Liver (tissue), 9 donors: ENCODE measurements around the gene C1GALT1C1L. TPM values are rescaled to one million over a fixed set of nuclear protein-coding genes. Genes with fewer than 3 reads are reported as not detected.

Experiments
- DNase-seq: peaks from one replicate; pipeline ENCODE4 v3.0.0-alpha.2; 2017; ENCODE audit warnings: low spot score
- H3K27ac ChIP-seq, 2 donors: one replicate each; pipeline ENCODE4 v1.7.0; 2013; ENCODE audit warnings: inconsistent platforms in 2 of 2, low read length in 2 of 2, control low read depth in 1 of 2, low read depth in 1 of 2, mild to moderate bottlenecking in 1 of 2
- H3K27me3 ChIP-seq, 4 donors: one replicate each; pipeline versions ENCODE4 v1.6.1 to v1.7.0; 2013; ENCODE audit warnings: low read length in 3 of 4, inconsistent platforms in 1 of 4, mild to moderate bottlenecking in 1 of 4, moderate library complexity in 1 of 4; ENCODE audit not compliant: control insufficient read depth in 4 of 4, insufficient read depth in 4 of 4
- H3K36me3 ChIP-seq, 4 donors: one replicate each; pipeline versions ENCODE4 v1.6.1 to v1.7.0; 2013; ENCODE audit warnings: low read length in 3 of 4, mild to moderate bottlenecking in 3 of 4, low read depth in 1 of 4, moderate library complexity in 1 of 4; ENCODE audit not compliant: control insufficient read depth in 4 of 4, insufficient read depth in 3 of 4
- H3K4me1 ChIP-seq, 4 donors: one replicate each; pipeline versions ENCODE4 v1.6.1 to v1.7.0; 2013; ENCODE audit warnings: low read length in 3 of 4, mild to moderate bottlenecking in 3 of 4, moderate library complexity in 1 of 4; ENCODE audit not compliant: control insufficient read depth in 4 of 4, insufficient read depth in 4 of 4
- H3K4me3 ChIP-seq, 3 donors: one replicate each; pipeline versions ENCODE4 v1.6.1 to v1.7.0; 2013; ENCODE audit warnings: low read length in 3 of 3, control low read depth in 1 of 3, low read depth in 1 of 3, mild to moderate bottlenecking in 1 of 3
- H3K9ac ChIP-seq, 2 donors: one replicate each; pipeline ENCODE4 v1.7.0; 2013; ENCODE audit warnings: low read length in 2 of 2, mild to moderate bottlenecking in 2 of 2, moderate library complexity in 2 of 2, control low read depth in 1 of 2, low read depth in 1 of 2
- H3K9me3 ChIP-seq, 4 donors: one replicate each; pipeline versions ENCODE4 v1.6.1 to v1.7.0; 2013; ENCODE audit warnings: low read length in 3 of 4; ENCODE audit not compliant: control insufficient read depth in 4 of 4
- FOXA1 ChIP-seq: IDR thresholded peaks from 2 replicates; pipeline ENCODE4 v1.6.1; 2016; ENCODE audit warnings: antibody characterized with exemption
- FOXA2 ChIP-seq: IDR thresholded peaks from 2 replicates; pipeline ENCODE4 v1.6.1; 2016; ENCODE audit warnings: antibody characterized with exemption
- GABPA ChIP-seq, 2 donors: IDR thresholded peaks in 1 of 2; conservative IDR thresholded peaks in 1 of 2; 2 replicates each; pipeline ENCODE4 v1.6.1; 2016; ENCODE audit warnings: antibody characterized with exemption in 2 of 2, mild to moderate bottlenecking in 1 of 2, moderate library complexity in 1 of 2
- HNF4A ChIP-seq, 2 donors: conservative IDR thresholded peaks; 2 replicates each; pipeline ENCODE4 v1.6.1; 2016; ENCODE audit warnings: antibody characterized with exemption in 2 of 2, mild to moderate bottlenecking in 2 of 2
- HNF4G ChIP-seq: IDR thresholded peaks from 2 replicates; pipeline ENCODE4 v1.6.1; 2016; ENCODE audit warnings: antibody characterized with exemption
- JUND ChIP-seq, 2 donors: IDR thresholded peaks; 2 replicates each; pipeline ENCODE4 v1.6.1; 2016; ENCODE audit warnings: antibody characterized with exemption in 2 of 2
- NR2F2 ChIP-seq: IDR thresholded peaks from 2 replicates; pipeline ENCODE4 v1.6.1; 2016; ENCODE audit warnings: antibody characterized with exemption
- RXRA ChIP-seq, 2 donors: IDR thresholded peaks; 2 replicates each; pipeline ENCODE4 v1.6.1; 2017 to 2018; ENCODE audit warnings: antibody characterized with exemption in 2 of 2, mild to moderate bottlenecking in 1 of 2
- SP1 ChIP-seq: IDR thresholded peaks from 2 replicates; pipeline ENCODE4 v1.6.1; 2018; ENCODE audit warnings: antibody characterized with exemption, mild to moderate bottlenecking
- TAF1 ChIP-seq: conservative IDR thresholded peaks from 2 replicates; pipeline ENCODE4 v1.6.1; 2016; ENCODE audit warnings: antibody characterized with exemption, mild to moderate bottlenecking
- YY1 ChIP-seq: IDR thresholded peaks from 2 replicates; pipeline ENCODE4 v1.6.1; 2016; ENCODE audit warnings: antibody characterized with exemption, mild to moderate bottlenecking
- WGBS: extraction: QIAGEN DNeasy Blood & Tissue Kit; methylation state at CpG from one replicate; pipeline ENCODE4 v1.1.7; 2013; 5-methylcytosine and 5-hydroxymethylcytosine counted together
- polyA plus RNA-seq, 2 donors: library from polyadenylated mRNA; stranded (reverse) in 1 of 2; unstranded in 1 of 2; fragments of 200-250 nt in 1 of 2; fragments of >200 nt in 1 of 2; fragmentation: Nextera tagmentation in 1 of 2; extraction: Ambion mirVana in 1 of 2; gene quantifications; one replicate each; pipeline versions ENCODE4 v1.2.1 to v1.2.3, GENCODE V29; 2013 to 2015
- total RNA-seq, 2 donors: library from RNA; depleted of rRNA; stranded (reverse); fragments of >200 nt; gene quantifications; one replicate each; pipeline ENCODE4 v1.2.3, GENCODE V29; 2014
- TF ChIP-seq, protein P1 (sequence below): IDR thresholded peaks from 2 replicates; pipeline ENCODE4 v1.6.1; 2016; ENCODE audit warnings: antibody characterized with exemption, mild to moderate bottlenecking
- TF ChIP-seq, protein P2 (sequence below): IDR thresholded peaks from 2 replicates; pipeline ENCODE4 v1.6.1; 2016; ENCODE audit warnings: antibody characterized with exemption
- TF ChIP-seq, protein P3 (sequence below): IDR thresholded peaks from 2 replicates; pipeline ENCODE4 v1.6.1; 2016; ENCODE audit warnings: antibody characterized with exemption
- TF ChIP-seq, protein P4 (sequence below): fragments of 150-350 bp; IDR thresholded peaks from 2 replicates; pipeline ENCODE4 v1.5.1; 2017; ENCODE audit warnings: improper control_type of control experiment, low read depth, low read length; ENCODE audit not compliant: missing input control
- donor health status: healthy.
- donor health status: healthy.
- donor health status: healthy.
- donor health status: healthy.
- donor health status: healthy.

The C1GALT1C1L gene
- total and polyA plus RNA-seq, 4 donors = 0.07 to 0.33 (median 0.17) TPM; not detected in 1

DNA sequence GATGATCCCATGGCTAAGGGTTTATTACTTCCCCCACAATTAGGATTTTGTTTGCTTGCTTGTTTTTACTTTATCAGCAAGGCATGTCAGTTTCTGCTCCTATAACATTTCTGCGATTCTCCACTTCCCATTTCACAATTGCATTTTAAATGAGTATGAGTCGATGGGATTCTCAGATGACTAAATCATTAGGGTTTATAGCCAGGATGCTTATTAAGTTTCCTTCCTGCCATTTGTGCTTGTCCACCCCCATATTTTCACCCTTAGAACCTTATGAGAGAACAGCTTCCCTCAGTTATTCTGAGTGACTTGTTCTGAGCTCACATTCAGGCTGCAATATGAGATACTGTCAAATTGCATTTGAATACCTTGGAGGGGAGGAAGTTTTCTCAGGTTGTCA, 37.9 kb upstream of the C1GALT1C1L start:
- no peaks in the 10 kb centered on the region for H3K36me3 ChIP-seq
- 53% methylated on average over 2 of the region's 2 CpGs for WGBS

DNA sequence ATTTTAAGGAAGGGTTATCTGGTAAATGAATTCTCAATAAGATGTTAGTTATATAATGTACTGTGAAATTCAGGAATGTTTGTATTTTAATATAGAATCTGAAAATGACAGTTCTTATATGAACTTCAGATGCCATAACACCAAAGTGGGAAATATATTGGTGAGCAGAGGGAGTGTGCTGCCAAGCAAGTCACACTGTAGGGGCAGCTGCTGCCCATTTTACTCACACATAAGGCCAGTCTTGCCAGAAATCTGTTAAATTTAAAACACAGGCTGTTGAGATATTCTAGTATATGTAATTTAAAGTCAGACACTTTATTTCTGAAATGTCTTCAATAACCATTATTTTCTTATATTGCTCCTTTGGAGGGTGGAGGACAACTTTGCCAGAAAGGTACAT, 34.6 kb upstream of the C1GALT1C1L start:
- Histone ChIP-seq H3K9ac (no peak overlapping the region), H3K9me3 (no peaks in the 10 kb centered on the region), H3K4me3 (no peak overlapping the region), H3K4me1 (no peaks in the 10 kb centered on the region), H3K27me3 (no peaks in the 10 kb centered on the region), H3K36me3 (no peaks in the 10 kb centered on the region), H3K27ac (no peak overlapping the region)
- DNase-seq = no peak
- TF ChIP-seq, protein P1, sequence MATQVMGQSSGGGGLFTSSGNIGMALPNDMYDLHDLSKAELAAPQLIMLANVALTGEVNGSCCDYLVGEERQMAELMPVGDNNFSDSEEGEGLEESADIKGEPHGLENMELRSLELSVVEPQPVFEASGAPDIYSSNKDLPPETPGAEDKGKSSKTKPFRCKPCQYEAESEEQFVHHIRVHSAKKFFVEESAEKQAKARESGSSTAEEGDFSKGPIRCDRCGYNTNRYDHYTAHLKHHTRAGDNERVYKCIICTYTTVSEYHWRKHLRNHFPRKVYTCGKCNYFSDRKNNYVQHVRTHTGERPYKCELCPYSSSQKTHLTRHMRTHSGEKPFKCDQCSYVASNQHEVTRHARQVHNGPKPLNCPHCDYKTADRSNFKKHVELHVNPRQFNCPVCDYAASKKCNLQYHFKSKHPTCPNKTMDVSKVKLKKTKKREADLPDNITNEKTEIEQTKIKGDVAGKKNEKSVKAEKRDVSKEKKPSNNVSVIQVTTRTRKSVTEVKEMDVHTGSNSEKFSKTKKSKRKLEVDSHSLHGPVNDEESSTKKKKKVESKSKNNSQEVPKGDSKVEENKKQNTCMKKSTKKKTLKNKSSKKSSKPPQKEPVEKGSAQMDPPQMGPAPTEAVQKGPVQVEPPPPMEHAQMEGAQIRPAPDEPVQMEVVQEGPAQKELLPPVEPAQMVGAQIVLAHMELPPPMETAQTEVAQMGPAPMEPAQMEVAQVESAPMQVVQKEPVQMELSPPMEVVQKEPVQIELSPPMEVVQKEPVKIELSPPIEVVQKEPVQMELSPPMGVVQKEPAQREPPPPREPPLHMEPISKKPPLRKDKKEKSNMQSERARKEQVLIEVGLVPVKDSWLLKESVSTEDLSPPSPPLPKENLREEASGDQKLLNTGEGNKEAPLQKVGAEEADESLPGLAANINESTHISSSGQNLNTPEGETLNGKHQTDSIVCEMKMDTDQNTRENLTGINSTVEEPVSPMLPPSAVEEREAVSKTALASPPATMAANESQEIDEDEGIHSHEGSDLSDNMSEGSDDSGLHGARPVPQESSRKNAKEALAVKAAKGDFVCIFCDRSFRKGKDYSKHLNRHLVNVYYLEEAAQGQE = no peak
- no peak for TF ChIP-seq FOXA1
- no peak for TF ChIP-seq JUND (IDR thresholded peaks at IDR 0.05)
- TF ChIP-seq SP1 = no peak
- no peak for TF ChIP-seq RXRA (IDR thresholded peaks at IDR 0.05)
- TF ChIP-seq HNF4A (conservative IDR thresholded peaks at IDR 0.05) = no peak
- TF ChIP-seq TAF1 = no peak
- no peak for TF ChIP-seq GABPA (IDR thresholded peaks at IDR 0.05 in 1 of 2, conservative IDR thresholded peaks at IDR 0.05 in 1 of 2)
- no peak for TF ChIP-seq HNF4G
- no peak for TF ChIP-seq NR2F2

More for the DNA sequence above, 37.9 kb upstream of the C1GALT1C1L start:
- Histone ChIP-seq H3K27ac (no peak overlapping the region), H3K9ac (no peak overlapping the region), H3K4me1 (no peaks in the 10 kb centered on the region), H3K4me3 (no peak overlapping the region), H3K9me3 (no peaks in the 10 kb centered on the region), H3K27me3 (no peaks in the 10 kb centered on the region)
- TF ChIP-seq FOXA1 = no peak
- no peak for TF ChIP-seq FOXA2
- TF ChIP-seq SP1 = no peak
- no peak for TF ChIP-seq NR2F2
- TF ChIP-seq, protein P1 = no peak
- no peak for TF ChIP-seq HNF4A (conservative IDR thresholded peaks at IDR 0.05)
- no peak for TF ChIP-seq TAF1
- no peak for TF ChIP-seq YY1
- TF ChIP-seq, protein P2, sequence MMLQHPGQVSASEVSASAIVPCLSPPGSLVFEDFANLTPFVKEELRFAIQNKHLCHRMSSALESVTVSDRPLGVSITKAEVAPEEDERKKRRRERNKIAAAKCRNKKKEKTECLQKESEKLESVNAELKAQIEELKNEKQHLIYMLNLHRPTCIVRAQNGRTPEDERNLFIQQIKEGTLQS = no peak
- TF ChIP-seq, protein P3, sequence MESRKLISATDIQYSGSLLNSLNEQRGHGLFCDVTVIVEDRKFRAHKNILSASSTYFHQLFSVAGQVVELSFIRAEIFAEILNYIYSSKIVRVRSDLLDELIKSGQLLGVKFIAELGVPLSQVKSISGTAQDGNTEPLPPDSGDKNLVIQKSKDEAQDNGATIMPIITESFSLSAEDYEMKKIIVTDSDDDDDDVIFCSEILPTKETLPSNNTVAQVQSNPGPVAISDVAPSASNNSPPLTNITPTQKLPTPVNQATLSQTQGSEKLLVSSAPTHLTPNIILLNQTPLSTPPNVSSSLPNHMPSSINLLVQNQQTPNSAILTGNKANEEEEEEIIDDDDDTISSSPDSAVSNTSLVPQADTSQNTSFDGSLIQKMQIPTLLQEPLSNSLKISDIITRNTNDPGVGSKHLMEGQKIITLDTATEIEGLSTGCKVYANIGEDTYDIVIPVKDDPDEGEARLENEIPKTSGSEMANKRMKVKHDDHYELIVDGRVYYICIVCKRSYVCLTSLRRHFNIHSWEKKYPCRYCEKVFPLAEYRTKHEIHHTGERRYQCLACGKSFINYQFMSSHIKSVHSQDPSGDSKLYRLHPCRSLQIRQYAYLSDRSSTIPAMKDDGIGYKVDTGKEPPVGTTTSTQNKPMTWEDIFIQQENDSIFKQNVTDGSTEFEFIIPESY = no peak
- TF ChIP-seq, protein P4, sequence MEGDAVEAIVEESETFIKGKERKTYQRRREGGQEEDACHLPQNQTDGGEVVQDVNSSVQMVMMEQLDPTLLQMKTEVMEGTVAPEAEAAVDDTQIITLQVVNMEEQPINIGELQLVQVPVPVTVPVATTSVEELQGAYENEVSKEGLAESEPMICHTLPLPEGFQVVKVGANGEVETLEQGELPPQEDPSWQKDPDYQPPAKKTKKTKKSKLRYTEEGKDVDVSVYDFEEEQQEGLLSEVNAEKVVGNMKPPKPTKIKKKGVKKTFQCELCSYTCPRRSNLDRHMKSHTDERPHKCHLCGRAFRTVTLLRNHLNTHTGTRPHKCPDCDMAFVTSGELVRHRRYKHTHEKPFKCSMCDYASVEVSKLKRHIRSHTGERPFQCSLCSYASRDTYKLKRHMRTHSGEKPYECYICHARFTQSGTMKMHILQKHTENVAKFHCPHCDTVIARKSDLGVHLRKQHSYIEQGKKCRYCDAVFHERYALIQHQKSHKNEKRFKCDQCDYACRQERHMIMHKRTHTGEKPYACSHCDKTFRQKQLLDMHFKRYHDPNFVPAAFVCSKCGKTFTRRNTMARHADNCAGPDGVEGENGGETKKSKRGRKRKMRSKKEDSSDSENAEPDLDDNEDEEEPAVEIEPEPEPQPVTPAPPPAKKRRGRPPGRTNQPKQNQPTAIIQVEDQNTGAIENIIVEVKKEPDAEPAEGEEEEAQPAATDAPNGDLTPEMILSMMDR = no peak
- DNase-seq = no peak
